B cell (primary cell): ENCODE results near the gene MLLT3. TPM values are rescaled to one million over a fixed set of nuclear protein-coding genes. Genes with fewer than 3 reads are reported as not detected.

Experiments
- ATAC-seq: fragments of 200-7000 bp; cut with Tn5 transposase; one replicate; pipeline ENCODE4 v1.10.0; 2021; ENCODE audit warnings: low read depth, mild to moderate bottlenecking, moderate number of reproducible peaks, moderate library complexity
- CTCF ChIA-PET: fragments of 350-600 bp; sonication (Branson Sonifier 250); formaldehyde crosslinking; loops from one replicate; lab custom pipeline; 2021; ENCODE audit warnings: antibody characterized with exemption, inconsistent platforms; lab: Charles Lee
- POLR2A ChIA-PET: fragments of 350-600 bp; sonication (Branson Sonifier 250); formaldehyde crosslinking; loops from one replicate; lab custom pipeline; 2021; ENCODE audit warnings: antibody characterized with exemption; lab: Charles Lee
- DNase-seq: peaks from one replicate; pipeline ENCODE4 v3.0.0; 2013
- H2AFZ ChIP-seq: 2 replicates; pipeline ENCODE4 v1.6.1; 2012; ENCODE audit warnings: mild to moderate bottlenecking, low read depth, low read length; ENCODE audit not compliant: insufficient read depth, poor library complexity, severe bottlenecking
- H3K27ac ChIP-seq, 2 donors: 1 replicate in 1 of 2; 2 replicates in 1 of 2; pipeline ENCODE4 v1.5.1; 2012 to 2013; ENCODE audit warnings: low read length in 2 of 2, mild to moderate bottlenecking in 2 of 2, moderate library complexity in 1 of 2
- H3K27me3 ChIP-seq, 4 experiments: fragments of 200-600 bp in 1 of 4; sonication (generic) in 1 of 4; replicated peaks in 1 of 4; 1 replicate in 2 of 4; 2 replicates in 2 of 4; pipeline versions ENCODE4 v1.6.1 to v1.7.0; 2013 to 2016; ENCODE audit warnings: low read length in 3 of 4, mild to moderate bottlenecking in 2 of 4, mixed read lengths in 1 of 4, moderate library complexity in 1 of 4; ENCODE audit not compliant: insufficient read depth in 4 of 4, control insufficient read depth in 3 of 4; ENCODE audit errors: control extremely low read depth in 1 of 4
- H3K36me3 ChIP-seq, 2 experiments: replicated peaks in 1 of 2; 1 replicate in 1 of 2; 2 replicates in 1 of 2; pipeline versions ENCODE4 v1.6.1 to v1.7.1; 2013; ENCODE audit warnings: low read length in 1 of 2; ENCODE audit not compliant: insufficient read depth in 2 of 2, control insufficient read depth in 1 of 2; ENCODE audit errors: control extremely low read depth in 1 of 2, extremely low read depth in 1 of 2
- H3K4me1 ChIP-seq, 2 donors: fragments of 200-600 bp in 1 of 2; sonication (generic) in 1 of 2; 1 replicate in 1 of 2; 2 replicates in 1 of 2; pipeline versions ENCODE4 v1.5.1 to v1.6.1; 2013 to 2017; ENCODE audit warnings: low read length in 2 of 2; ENCODE audit not compliant: control insufficient read depth in 2 of 2, insufficient read depth in 2 of 2
- H3K4me2 ChIP-seq: replicated peaks from 2 replicates; pipeline ENCODE3; 2012; ENCODE audit warnings: mild to moderate bottlenecking, low read depth, low read length; ENCODE audit not compliant: poor library complexity, severe bottlenecking
- H3K4me3 ChIP-seq, 5 experiments: fragments of 200-600 bp in 1 of 5; sonication (generic) in 1 of 5; 1 replicate in 3 of 5; 2 replicates in 2 of 5; pipeline versions ENCODE4 v1.5.1 to v1.7.0; 2011 to 2016; ENCODE audit warnings: low read length in 4 of 5, mild to moderate bottlenecking in 4 of 5, low read depth in 2 of 5, control low read depth in 1 of 5, moderate library complexity in 1 of 5; ENCODE audit not compliant: insufficient read depth in 1 of 5; ENCODE audit errors: control extremely low read depth in 1 of 5, extremely low read depth in 1 of 5
- H3K79me2 ChIP-seq: fragments of 200-600 bp; sonication (generic); one replicate; pipeline ENCODE4 v1.6.0; 2016; ENCODE audit warnings: low read length; ENCODE audit not compliant: control insufficient read depth, insufficient read depth
- H3K9ac ChIP-seq: fragments of 200-600 bp; sonication (generic); 2 replicates; pipeline ENCODE4 v1.6.1; 2017; ENCODE audit warnings: mild to moderate bottlenecking, low read length, moderate library complexity
- H3K9me3 ChIP-seq, 3 donors: one replicate each; pipeline versions ENCODE4 v1.6.1 to v1.7.1; 2013; ENCODE audit warnings: low read length in 2 of 3; ENCODE audit not compliant: control insufficient read depth in 2 of 3, insufficient read depth in 1 of 3; ENCODE audit errors: control extremely low read depth in 1 of 3
- H4K20me1 ChIP-seq: 2 replicates; pipeline ENCODE4 v1.6.0; 2012; ENCODE audit warnings: mild to moderate bottlenecking, low read length; ENCODE audit not compliant: insufficient read depth, control insufficient read depth, poor library complexity, severe bottlenecking
- H3K27ac Mint-ChIP-seq: one replicate; pipeline ENCODE4 v1.8.0; 2021; ENCODE audit warnings: mixed read lengths
- H3K27me3 Mint-ChIP-seq: one replicate; pipeline ENCODE4 v1.8.0; 2021; ENCODE audit warnings: mixed read lengths
- H3K4me1 Mint-ChIP-seq: one replicate; pipeline ENCODE4 v1.8.0; 2021; ENCODE audit warnings: mixed read lengths
- H3K4me3 Mint-ChIP-seq: one replicate; pipeline ENCODE4 v1.8.0; 2021; ENCODE audit warnings: mixed read lengths
- H3K9me3 Mint-ChIP-seq: one replicate; pipeline ENCODE4 v1.8.0; 2022; ENCODE audit warnings: mixed read lengths; ENCODE audit not compliant: insufficient read depth
- CTCF ChIP-seq: fragments of 200-600 bp; IDR thresholded peaks from one replicate; pipeline ENCODE4 v1.8.0; 2022; ENCODE audit warnings: antibody characterized with exemption, mild to moderate bottlenecking
- EZH2 ChIP-seq: IDR thresholded peaks from 2 replicates; pipeline ENCODE4 v1.6.1; 2012; ENCODE audit warnings: borderline replicate concordance, low read depth, mild to moderate bottlenecking, moderate library complexity, low read length; ENCODE audit not compliant: insufficient read depth, poor library complexity, severe bottlenecking
- WGBS: methylation state at CpG from one replicate; pipeline ENCODE4 v1.1.5; 2013; ENCODE audit warnings: missing lambda C conversion rate; ENCODE audit not compliant: insufficient coverage; 5-methylcytosine and 5-hydroxymethylcytosine counted together
- intact Hi-C: fragments of 100-400 bp; cut with micrococcal nuclease; formaldehyde crosslinking; loops from one replicate; pipeline ENCODE4 v1.10.0; 2022
- polyA plus RNA-seq: library from polyadenylated mRNA; depleted of rRNA; stranded (reverse); fragments of >200 nt; gene quantifications from 2 replicates; pipeline ENCODE4 v1.2.3, GENCODE V29; 2012
- total RNA-seq, 2 donors: library from RNA; stranded (reverse); fragments of 120-200 nt in 1 of 2; gene quantifications; 1 replicate in 1 of 2; 2 replicates in 1 of 2; pipeline versions ENCODE4 v1.2.3 to v1.2.4, GENCODE V29; 2013 to 2022

The MLLT3 gene
- total and polyA plus RNA-seq, 2 donors (not counting 1 experiment from before 2014, with no cell fraction given): 3.4 to 3.6 TPM

GRCh38 chr9:20426019-20426418 is 196.3 kb downstream of the MLLT3 start:
- Mint-ChIP-seq H3K4me1 (peaks cover 2% of the 10 kb centered on the region), H3K4me3 (no peak overlapping the region), H3K9me3 (no peaks in the 10 kb centered on the region), H3K27ac (no peak overlapping the region), H3K27me3 (no peaks in the 10 kb centered on the region)
- H3K27ac ChIP-seq: no peak overlapping the region
- DNase-seq: no peak
- intact Hi-C loops: no loop called here
- H3K27me3 ChIP-seq: no peaks in the 10 kb centered on the region
- no peaks in the 10 kb centered on the region for H3K9me3 ChIP-seq
- ChIA-PET POLR2A (no interaction called here), CTCF (no interaction called here)
- no peaks in the 10 kb centered on the region for H4K20me1 ChIP-seq
- ATAC-seq: no peak
- no peak overlapping the region for H3K4me3 ChIP-seq
- no peaks in the 10 kb centered on the region for H3K79me2 ChIP-seq
- H3K4me2 ChIP-seq: peak overlapping the region; percentile 24
- H3K4me1 ChIP-seq: peaks cover 0 to 8% of the 10 kb centered on the region in 2 donors
- peak overlapping the region; percentile 10 for H3K9ac ChIP-seq
- WGBS: no CpG with 5 or more reads among the region's 2 CpGs
- TF ChIP-seq EZH2 (no peak), CTCF (no peak)
- H2AFZ ChIP-seq: no peak overlapping the region
- H3K36me3 ChIP-seq: no peaks in the 10 kb centered on the region

- intact Hi-C loops: no loop called here
- Histone ChIP-seq H2AFZ (no peak overlapping the region), H3K4me3 (no peak overlapping the region), H3K9ac (no peak overlapping the region), H3K27me3 (no peaks in the 10 kb centered on the region), H3K4me1 (no peaks in the 10 kb centered on the region), H3K27ac (no peak overlapping the region), H3K4me2 (no peak overlapping the region), H3K9me3 (no peaks in the 10 kb centered on the region), H3K79me2 (no peaks in the 10 kb centered on the region), H3K36me3 (no peaks in the 10 kb centered on the region), H4K20me1 (no peaks in the 10 kb centered on the region)
- CTCF ChIA-PET: no interaction called here
- TF ChIP-seq EZH2: no peak
- TF ChIP-seq CTCF: no peak
- Mint-ChIP-seq H3K4me3 (no peak overlapping the region), H3K27me3 (no peaks in the 10 kb centered on the region), H3K27ac (no peak overlapping the region), H3K4me1 (no peaks in the 10 kb centered on the region), H3K9me3 (no peaks in the 10 kb centered on the region)
- ATAC-seq: no peak
- WGBS: no CpG with 5 or more reads among the region's 3 CpGs
- POLR2A ChIA-PET: no interaction called here
- DNase-seq: no peak
Observed at GRCh38 chr9:20419533-20419932, 202.8 kb downstream of the MLLT3 start.
